Subcutaneous abdominal adipose tissue (tissue), 5 donors: ENCODE results near the gene SNAPC5.
A peak's percentile ranks its signal among the peaks of the same experiment; 100 is the strongest.

Source experiments
- H3K27ac ChIP-seq: one replicate; pipeline ENCODE4 v1.7.0; 2013; ENCODE audit warnings: low read depth, mild to moderate bottlenecking, inconsistent platforms, low read length, moderate library complexity
- H3K27me3 ChIP-seq, 5 donors: one replicate each; pipeline ENCODE4 v1.7.0; 2013; ENCODE audit warnings: low read length in 5 of 5, inconsistent platforms in 1 of 5; ENCODE audit not compliant: control insufficient read depth in 5 of 5, insufficient read depth in 4 of 5
- H3K36me3 ChIP-seq, 5 donors: one replicate each; pipeline ENCODE4 v1.7.0; 2013; ENCODE audit warnings: low read length in 5 of 5; ENCODE audit not compliant: control insufficient read depth in 5 of 5, insufficient read depth in 5 of 5
- H3K4me1 ChIP-seq, 5 donors: one replicate each; pipeline ENCODE4 v1.7.0; 2013; ENCODE audit warnings: low read length in 5 of 5, mild to moderate bottlenecking in 3 of 5, moderate library complexity in 1 of 5; ENCODE audit not compliant: control insufficient read depth in 5 of 5, insufficient read depth in 5 of 5
- H3K4me3 ChIP-seq, 5 donors: one replicate each; pipeline ENCODE4 v1.7.0; 2013; ENCODE audit warnings: low read length in 5 of 5, low read depth in 1 of 5
- H3K9ac ChIP-seq, 5 donors: one replicate each; pipeline ENCODE4 v1.7.0; 2013; ENCODE audit warnings: low read length in 5 of 5, mild to moderate bottlenecking in 4 of 5, moderate library complexity in 3 of 5
- H3K9me3 ChIP-seq, 5 donors: one replicate each; pipeline ENCODE4 v1.7.0; 2013; ENCODE audit warnings: low read length in 5 of 5; ENCODE audit not compliant: control insufficient read depth in 5 of 5
- donor health status: healthy.
- donor health status: healthy.
- donor health status: healthy.
- donor health status: healthy.
- donor health status: healthy.

Gene SNAPC5

DNA sequence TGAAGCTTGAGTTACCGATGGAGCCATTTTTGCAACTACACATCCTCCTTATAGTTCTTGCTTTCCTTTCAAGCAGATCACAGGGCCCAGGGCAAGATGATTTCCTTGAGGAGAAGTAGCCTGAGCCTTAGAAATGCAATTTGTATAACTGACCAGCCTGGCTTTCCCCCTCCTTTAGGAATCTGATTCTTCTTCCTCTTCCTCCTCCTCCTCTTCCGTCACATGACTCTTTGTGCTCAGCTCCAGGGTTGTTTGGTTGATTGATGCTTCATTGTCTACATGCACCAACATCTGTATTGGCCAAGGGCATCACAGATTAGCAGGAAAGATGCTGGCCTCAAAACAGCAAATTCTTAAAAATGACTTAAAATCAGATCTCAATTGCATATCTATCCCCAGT, 3.3 kb downstream of the SNAPC5 start:
- Histone ChIP-seq H3K9me3 (no peaks in the 10 kb centered on the region), H3K4me3 (no peak overlapping the region), H3K4me1 (peaks cover 3 to 28% (median 22%) of the 10 kb centered on the region in 5 donors), H3K27me3 (no peaks in the 10 kb centered on the region), H3K36me3 (peaks cover 30 to 73% (median 64%) of the 10 kb centered on the region in 5 donors), H3K9ac (no peak overlapping the region), H3K27ac (no peak overlapping the region)

DNA sequence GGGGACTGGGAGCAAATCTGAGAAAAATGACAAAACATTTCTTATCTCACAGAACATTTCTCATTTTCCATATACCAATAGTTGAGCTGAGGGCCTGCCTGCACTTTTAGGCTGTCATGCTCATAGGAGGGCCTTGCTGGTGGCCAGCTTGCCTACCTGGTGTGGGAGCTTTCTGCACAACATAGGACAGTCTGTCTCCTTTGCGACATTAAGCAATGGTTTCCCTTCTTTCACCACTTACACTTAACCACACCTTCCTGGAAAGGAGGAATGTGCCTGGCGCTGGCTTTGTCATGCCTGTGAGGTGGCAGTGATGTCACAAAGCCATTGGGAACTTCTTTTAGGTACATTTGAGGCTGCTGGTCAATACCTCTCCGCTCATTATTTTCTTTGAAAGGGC, 5.7 kb downstream of the SNAPC5 start:
- no peak overlapping the region for H3K4me3 ChIP-seq
- H3K9ac ChIP-seq = no peak overlapping the region
- peaks cover 30 to 89% (median 76%) of the 10 kb centered on the region in 5 donors for H3K36me3 ChIP-seq
- H3K27ac ChIP-seq = no peak overlapping the region
- no peaks in the 10 kb centered on the region for H3K27me3 ChIP-seq
- no peaks in the 10 kb centered on the region for H3K9me3 ChIP-seq
- peaks cover under 1 to 22% (median 13%) of the 10 kb centered on the region in 5 donors for H3K4me1 ChIP-seq

DNA sequence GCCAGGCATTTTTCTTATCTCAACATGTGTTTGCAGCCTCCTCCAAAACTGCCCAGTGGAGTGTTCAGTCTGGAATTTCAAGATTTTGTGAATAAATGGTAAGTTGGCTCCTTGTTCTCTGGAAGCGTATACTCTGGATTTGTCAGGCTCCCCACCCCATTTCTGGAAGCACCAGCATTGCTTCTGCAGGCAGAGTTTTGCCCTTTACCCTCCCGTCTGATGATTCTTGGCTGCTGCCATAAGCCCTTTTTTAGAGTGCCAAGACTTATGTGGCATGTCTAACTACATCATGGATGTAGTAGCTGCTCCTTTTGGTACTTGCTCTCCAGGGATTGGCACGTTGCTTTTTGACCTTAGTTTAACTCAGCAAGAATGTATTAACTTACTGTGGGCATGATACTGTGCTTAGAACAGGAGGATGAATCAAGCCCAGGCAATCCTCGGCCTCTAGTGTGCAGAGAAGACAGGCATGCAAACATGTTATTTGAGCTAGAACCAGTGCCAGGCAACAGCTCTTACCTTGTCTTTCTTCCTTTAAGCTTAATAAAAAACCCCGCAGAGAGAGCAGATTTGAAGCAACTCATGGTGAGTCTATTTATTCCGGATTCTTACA, 8.3 kb downstream of the SNAPC5 start:
- Histone ChIP-seq H3K4me1 (peaks cover 0 to 16% (median 12%) of the 10 kb centered on the region in 5 donors), H3K4me3 (no peak overlapping the region), H3K9me3 (no peaks in the 10 kb centered on the region), H3K27ac (no peak overlapping the region), H3K9ac (no peak overlapping the region), H3K36me3 (peaks cover 19 to 96% (median 80%) of the 10 kb centered on the region in 5 donors), H3K27me3 (no peaks in the 10 kb centered on the region)

DNA sequence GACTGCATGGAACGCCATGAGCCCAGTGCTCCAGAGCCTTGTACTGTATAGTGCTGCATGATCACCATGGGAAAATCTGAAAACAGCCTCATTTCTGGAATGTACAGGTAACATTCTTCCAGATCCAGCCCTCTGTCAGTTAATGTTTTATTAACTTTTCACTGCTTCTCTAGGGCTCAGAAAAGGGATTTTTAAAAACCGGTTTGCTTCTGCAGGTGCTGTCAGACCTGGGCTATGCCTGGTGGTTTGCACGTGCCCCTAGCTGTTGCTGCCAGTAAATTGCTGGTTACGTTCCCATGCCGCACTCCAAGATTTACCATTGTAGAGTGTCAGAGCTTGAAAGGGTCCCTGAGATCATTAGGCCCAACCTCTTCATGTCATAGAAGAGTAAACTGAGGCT, 9.0 kb downstream of the SNAPC5 start:
- no peak overlapping the region for H3K4me3 ChIP-seq
- H3K36me3 ChIP-seq = peaks cover 12 to 90% (median 74%) of the 10 kb centered on the region in 5 donors
- H3K4me1 ChIP-seq = peaks cover 0 to 22% (median 12%) of the 10 kb centered on the region in 5 donors
- no peaks in the 10 kb centered on the region for H3K9me3 ChIP-seq
- H3K27me3 ChIP-seq = no peaks in the 10 kb centered on the region
- H3K9ac ChIP-seq = no peak overlapping the region
- H3K27ac ChIP-seq = no peak overlapping the region

DNA sequence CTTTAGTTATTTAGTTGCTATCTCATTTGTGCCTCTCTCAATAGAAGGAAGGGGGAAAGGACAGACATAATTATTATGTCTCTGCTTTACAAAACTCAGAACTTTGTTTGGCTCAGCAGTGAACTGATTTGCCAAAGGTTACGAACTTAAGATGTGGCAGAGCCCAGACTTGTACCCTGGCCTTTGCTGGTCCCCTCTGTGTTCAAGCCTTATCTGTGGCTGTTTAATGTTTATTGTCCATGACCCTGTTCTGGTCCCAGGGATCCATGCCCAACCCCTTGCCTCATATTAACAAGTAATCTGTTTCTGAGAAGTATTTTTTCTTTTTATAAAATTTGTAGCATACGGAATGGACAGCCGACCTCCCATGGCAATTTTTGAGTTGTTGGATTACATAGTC, 10.7 kb downstream of the SNAPC5 start:
- Histone ChIP-seq H3K4me3 (no peak overlapping the region), H3K4me1 (peaks cover 0 to 28% (median 12%) of the 10 kb centered on the region in 5 donors), H3K9ac (no peak overlapping the region), H3K27ac (no peak overlapping the region), H3K36me3 (peaks cover 4 to 88% (median 76%) of the 10 kb centered on the region in 5 donors), H3K9me3 (no peaks in the 10 kb centered on the region), H3K27me3 (no peaks in the 10 kb centered on the region)

DNA sequence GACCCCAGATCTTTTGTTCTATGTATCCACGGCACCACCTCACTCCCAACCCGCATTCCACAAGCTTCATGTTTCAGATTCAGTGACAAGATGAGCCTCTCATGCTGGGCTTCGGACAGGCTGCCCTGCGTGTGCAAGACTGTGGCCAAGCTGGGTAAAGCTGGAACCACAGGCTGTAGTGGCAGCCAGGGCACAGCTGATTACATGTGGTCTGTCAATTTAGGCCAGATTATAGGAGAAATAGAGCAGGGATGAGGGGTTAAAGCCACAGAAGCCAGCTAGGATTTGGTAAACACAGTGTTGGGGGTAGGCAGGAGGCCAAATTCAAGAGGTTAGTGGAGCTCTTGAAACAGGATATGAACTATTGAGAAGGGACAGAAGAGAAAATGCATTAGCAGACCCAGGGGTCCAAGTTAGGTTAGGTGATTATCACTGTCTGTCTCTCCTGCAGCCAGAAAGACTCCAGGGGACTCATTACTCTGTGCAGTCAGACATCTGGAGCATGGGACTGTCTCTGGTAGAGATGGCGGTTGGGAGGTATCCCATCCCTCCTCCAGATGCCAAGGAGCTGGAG, 12.9 kb downstream of the SNAPC5 start:
- Histone ChIP-seq H3K36me3 (peaks cover 2 to 77% (median 61%) of the 10 kb centered on the region in 5 donors), H3K4me3 (no peak overlapping the region)

DNA sequence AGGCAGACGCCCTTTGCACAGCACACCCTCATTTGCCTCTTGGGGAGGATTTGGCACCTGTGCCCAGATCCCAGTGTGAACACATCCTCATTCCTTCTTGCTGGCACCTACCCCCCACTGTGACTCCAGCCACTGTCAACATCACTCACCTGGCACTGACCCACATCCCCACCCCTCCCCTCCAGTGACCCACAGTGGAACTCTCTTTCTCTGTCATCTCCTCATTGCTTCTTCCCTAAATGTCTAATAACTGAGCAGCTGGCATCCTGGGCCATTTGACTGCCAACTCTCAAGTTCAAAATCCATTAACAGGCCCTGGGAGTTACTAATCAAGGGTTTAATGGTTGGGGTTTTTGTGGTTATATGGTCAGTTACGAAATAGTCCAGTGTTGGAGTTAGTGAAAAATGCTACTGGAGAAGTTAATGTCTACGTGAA, 14.4 kb downstream of the SNAPC5 start:
- Histone ChIP-seq H3K4me1 (peaks cover 0 to 20% (median 3%) of the 10 kb centered on the region in 5 donors), H3K4me3 (no peak overlapping the region), H3K9ac (no peak overlapping the region), H3K9me3 (no peaks in the 10 kb centered on the region), H3K27me3 (no peaks in the 10 kb centered on the region), H3K36me3 (peaks cover 2 to 62% (median 47%) of the 10 kb centered on the region in 5 donors), H3K27ac (peak overlapping the region; percentile 73)

More for the DNA sequence above, 12.9 kb downstream of the SNAPC5 start:
- no peak overlapping the region for H3K9ac ChIP-seq
- H3K4me1 ChIP-seq = peaks cover 0 to 28% (median 12%) of the 10 kb centered on the region in 5 donors
- no peaks in the 10 kb centered on the region for H3K27me3 ChIP-seq
- no peak overlapping the region for H3K27ac ChIP-seq
- H3K9me3 ChIP-seq = no peaks in the 10 kb centered on the region

DNA sequence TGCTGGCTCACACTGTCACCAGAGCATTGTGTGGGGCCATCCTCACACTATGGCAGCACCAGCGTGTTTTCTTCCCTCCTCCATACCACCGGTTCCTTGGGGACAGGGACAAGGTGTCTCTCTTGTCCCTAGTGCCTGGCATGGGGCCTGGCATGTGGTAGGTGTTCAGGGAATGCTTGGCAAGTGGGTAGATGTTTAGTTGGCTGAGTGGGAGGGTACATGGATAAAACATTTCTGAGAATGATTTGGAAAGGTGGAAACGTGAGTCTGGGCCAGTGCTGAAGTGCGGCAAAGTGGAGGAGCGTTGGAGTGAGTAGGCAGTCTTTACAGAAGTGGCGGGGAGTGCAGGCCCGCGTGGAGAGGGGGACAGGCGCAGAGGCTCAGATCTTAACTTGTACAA, 15.0 kb downstream of the SNAPC5 start:
- Histone ChIP-seq H3K4me3 (no peak overlapping the region), H3K9me3 (no peaks in the 10 kb centered on the region), H3K36me3 (peaks cover 2 to 60% (median 41%) of the 10 kb centered on the region in 5 donors), H3K27me3 (no peaks in the 10 kb centered on the region), H3K27ac (peak overlapping the region; percentile 73), H3K9ac (no peak overlapping the region), H3K4me1 (peaks cover 0 to 20% (median 3%) of the 10 kb centered on the region in 5 donors)

DNA sequence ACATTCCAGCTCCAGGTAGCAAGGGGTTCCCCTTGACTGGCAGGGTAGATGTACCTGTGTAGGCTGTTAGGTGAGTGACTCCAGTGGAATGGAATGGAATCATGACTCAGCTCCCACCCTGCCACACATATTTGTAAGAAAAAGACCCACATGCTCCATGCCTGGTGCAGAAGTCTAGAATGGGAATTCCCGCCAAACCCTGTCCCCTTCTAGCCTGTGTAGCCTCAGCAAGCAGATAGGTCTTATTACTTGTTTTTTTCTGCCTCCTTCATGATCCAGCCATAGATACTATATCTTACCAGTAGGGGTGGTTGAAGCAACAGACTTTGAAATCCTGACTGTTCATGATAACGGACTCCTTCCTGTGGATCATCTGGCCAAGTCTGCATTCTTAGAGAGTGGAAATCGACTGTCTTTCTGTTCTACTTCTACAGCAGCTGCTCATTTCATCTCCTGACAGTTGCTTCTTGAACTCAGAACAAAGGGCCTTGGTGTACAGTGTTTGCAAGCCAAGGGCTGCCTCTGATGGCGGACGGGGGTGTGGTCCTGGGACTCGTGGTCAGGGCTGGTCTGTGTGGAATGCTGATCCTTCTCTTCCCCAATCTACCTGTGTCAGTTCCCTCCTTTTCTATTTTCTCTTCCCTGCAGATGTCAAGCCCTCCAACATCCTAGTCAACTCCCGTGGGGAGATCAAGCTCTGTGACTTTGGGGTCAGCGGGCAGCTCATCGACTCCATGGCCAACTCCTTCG, 16.3 kb downstream of the SNAPC5 start:
- Histone ChIP-seq H3K9me3 (no peaks in the 10 kb centered on the region), H3K9ac (no peak overlapping the region), H3K27me3 (no peaks in the 10 kb centered on the region), H3K4me1 (peaks cover 0 to 20% (median 3%) of the 10 kb centered on the region in 5 donors), H3K36me3 (peaks cover 2 to 51% (median 32%) of the 10 kb centered on the region in 5 donors), H3K27ac (no peak overlapping the region), H3K4me3 (no peak overlapping the region)

DNA sequence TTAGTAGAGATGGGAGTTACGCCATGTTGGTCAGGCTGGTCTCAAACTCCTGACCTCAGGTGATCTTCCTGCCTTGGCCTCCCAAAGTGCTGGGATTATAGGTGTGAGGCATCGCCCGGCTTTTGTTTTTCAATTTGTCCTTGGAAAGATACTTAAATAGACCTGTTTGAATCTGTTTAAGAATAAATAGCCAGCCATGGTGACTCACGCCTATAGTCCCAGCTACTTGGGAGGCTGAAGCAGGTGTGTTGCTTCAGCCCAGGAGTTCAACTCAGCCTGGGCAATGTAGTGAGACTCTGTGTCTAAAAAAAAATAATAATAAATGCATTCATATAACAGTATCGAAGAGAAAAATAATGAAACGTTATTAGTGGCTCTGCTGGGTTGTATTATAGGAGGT, 17.3 kb downstream of the SNAPC5 start:
- Histone ChIP-seq H3K27ac (no peak overlapping the region), H3K9me3 (no peaks in the 10 kb centered on the region), H3K4me3 (no peak overlapping the region)

More for the DNA sequence above, 17.3 kb downstream of the SNAPC5 start:
- H3K4me1 ChIP-seq = peaks cover 0 to 20% (median 3%) of the 10 kb centered on the region in 5 donors
- H3K36me3 ChIP-seq = peaks cover 2 to 48% (median 26%) of the 10 kb centered on the region in 5 donors
- H3K27me3 ChIP-seq = no peaks in the 10 kb centered on the region
- no peak overlapping the region for H3K9ac ChIP-seq
